ENCODE measurements around the gene PCDHA4.
A peak's percentile ranks its signal among the peaks of the same experiment; 100 is the strongest.

Gene PCDHA4

GRCh38 chr5:140794595-140795258 is 12.1 kb upstream of the PCDHA4 start, which contains the start of gene PCDHA2:
Gene PCDHA2 (plus strand): TSS chr5:140794852.
- TF ChIP-seq, protein P1, sequence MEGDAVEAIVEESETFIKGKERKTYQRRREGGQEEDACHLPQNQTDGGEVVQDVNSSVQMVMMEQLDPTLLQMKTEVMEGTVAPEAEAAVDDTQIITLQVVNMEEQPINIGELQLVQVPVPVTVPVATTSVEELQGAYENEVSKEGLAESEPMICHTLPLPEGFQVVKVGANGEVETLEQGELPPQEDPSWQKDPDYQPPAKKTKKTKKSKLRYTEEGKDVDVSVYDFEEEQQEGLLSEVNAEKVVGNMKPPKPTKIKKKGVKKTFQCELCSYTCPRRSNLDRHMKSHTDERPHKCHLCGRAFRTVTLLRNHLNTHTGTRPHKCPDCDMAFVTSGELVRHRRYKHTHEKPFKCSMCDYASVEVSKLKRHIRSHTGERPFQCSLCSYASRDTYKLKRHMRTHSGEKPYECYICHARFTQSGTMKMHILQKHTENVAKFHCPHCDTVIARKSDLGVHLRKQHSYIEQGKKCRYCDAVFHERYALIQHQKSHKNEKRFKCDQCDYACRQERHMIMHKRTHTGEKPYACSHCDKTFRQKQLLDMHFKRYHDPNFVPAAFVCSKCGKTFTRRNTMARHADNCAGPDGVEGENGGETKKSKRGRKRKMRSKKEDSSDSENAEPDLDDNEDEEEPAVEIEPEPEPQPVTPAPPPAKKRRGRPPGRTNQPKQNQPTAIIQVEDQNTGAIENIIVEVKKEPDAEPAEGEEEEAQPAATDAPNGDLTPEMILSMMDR (IDR thresholded peaks at IDR 0.05), result no peak; the same call in 1 of the 2 replicates

- TF ChIP-seq, protein P1 (IDR thresholded peaks at IDR 0.05), result peak; percentile 36; the same call in 1 of the 2 replicates
Observed at GRCh38 chr5:140795259-140795641, 11.6 kb upstream of the PCDHA4 start.

DNA sequence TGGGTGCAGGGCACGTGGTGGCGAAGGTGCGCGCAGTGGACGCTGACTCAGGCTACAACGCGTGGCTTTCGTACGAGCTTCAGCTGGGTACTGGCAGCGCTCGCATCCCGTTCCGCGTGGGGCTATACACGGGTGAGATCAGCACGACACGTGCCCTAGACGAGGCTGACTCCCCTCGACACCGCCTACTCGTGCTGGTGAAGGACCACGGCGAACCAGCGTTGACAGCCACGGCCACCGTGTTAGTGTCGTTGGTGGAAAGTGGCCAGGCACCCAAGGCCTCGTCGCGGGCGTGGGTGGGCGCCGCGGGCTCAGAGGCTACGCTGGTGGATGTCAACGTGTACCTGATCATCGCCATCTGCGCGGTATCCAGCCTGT is 10.2 kb upstream of the PCDHA4 start:
- TF ChIP-seq, protein P1 (IDR thresholded peaks at IDR 0.05), result no peak

DNA sequence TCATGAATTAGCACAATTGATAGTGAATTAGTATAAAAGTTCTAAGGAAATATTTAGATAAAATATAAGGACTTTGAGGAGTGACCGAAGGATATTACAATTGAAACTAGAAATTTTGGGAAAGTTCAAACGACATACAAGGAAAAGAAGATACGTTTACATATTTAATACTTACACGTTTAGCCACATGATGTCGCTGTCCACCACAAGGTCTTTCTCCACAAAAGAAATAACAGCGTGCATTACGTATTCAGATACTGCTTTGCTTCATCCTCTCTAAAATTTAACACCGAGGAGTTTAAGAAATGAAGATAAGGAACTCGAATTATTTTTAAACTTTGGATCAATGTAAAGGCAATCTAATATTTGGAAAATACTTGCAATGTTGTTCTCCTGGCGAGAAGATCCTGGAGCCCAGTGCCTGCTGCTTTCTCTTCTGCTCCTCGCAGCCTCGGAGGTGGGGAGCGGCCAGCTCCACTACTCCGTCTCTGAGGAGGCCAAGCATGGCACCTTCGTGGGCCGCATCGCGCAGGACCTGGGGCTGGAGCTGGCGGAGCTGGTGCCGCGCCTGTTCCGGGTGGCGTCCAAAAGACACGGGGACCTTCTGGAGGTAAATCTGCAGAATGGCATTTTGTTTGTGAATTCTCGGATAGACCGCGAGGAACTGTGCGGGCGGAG is 5.9 kb upstream of the PCDHA4 start, which contains the start of gene PCDHA3:
TSS of gene PCDHA3 (plus strand) at position 242 of the 678 bp plus-strand sequence.
- TF ChIP-seq, protein P1 (IDR thresholded peaks at IDR 0.05), result no peak

- TF ChIP-seq, protein P1 (IDR thresholded peaks at IDR 0.05), result peak; percentile 44
Observed at GRCh38 chr5:140801494-140801841, 5.4 kb upstream of the PCDHA4 start.

DNA sequence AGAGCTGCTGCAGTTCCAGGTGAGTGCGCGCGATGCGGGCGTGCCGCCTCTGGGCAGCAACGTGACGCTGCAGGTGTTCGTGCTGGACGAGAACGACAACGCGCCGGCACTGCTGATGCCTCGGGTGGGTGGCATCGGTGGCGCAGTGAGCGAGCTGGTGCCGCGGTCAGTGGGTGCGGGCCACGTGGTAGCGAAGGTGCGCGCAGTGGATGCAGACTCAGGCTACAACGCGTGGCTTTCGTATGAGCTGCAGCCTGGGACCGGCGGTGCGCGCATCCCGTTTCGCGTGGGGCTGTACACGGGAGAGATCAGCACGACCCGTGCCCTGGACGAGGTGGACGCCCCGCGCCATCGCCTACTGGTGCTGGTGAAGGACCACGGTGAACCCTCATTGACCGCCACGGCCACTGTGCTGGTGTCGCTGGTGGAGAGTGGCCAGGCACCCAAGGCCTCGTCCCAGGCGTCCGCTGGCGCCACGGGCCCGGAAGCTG is 4.0 kb upstream of the PCDHA4 start:
- TF ChIP-seq, protein P1 (IDR thresholded peaks at IDR 0.05), result no peak

GRCh38 chr5:140808889-140809291 is 2.0 kb downstream of the PCDHA4 start:
- TF ChIP-seq, protein P1 (IDR thresholded peaks at IDR 0.05), result no peak
